SKM-1 (cell line): ENCODE measurements around the gene ADCY5.

Source experiments
- DNase-seq: peaks from one replicate; lab custom pipeline; 2025; ENCODE audit not compliant: unreplicated experiment; lab: John Stamatoyannopoulos, UW

ADCY5 gene

DNA sequence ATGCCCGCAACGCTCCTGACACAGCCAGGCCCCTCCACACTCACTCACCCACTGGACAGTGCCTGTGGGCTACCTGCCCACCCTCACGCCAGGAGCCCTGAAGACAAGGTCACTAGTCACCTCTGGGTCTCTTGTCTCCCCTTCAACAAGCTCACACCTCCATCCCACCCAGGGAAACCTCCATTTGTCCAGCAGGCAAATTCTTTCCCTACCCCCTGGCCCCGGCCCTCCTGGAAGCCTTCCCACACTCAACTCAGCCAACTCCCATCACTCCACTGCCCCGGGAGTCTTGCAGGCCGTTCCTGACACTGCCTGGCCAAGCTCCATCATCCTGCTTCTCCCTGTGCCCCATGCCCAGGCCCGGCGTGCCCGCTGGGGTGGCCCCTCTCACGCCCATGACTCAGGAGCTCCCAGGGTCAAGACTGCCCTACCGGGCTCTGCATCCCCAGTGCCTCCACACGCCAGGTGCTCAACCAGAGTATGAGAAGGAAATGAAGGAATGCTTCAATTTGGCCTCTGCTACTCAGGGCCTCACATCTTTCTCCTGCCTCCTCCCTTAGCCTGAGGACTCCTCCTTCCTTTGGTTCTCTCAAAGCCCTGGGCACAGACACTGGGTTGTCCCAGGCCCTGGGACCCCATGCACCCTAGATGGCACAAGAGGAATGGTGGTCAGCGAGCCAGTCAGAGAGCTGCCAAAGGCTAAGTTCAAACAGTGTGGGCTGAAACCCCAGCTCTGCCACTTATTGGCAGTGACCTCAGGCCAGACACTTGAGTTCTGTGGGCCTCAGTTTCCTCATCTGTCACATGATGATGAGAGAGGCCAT lies 158.6 kb downstream of the ADCY5 start:
- no peak for DNase-seq

DNA sequence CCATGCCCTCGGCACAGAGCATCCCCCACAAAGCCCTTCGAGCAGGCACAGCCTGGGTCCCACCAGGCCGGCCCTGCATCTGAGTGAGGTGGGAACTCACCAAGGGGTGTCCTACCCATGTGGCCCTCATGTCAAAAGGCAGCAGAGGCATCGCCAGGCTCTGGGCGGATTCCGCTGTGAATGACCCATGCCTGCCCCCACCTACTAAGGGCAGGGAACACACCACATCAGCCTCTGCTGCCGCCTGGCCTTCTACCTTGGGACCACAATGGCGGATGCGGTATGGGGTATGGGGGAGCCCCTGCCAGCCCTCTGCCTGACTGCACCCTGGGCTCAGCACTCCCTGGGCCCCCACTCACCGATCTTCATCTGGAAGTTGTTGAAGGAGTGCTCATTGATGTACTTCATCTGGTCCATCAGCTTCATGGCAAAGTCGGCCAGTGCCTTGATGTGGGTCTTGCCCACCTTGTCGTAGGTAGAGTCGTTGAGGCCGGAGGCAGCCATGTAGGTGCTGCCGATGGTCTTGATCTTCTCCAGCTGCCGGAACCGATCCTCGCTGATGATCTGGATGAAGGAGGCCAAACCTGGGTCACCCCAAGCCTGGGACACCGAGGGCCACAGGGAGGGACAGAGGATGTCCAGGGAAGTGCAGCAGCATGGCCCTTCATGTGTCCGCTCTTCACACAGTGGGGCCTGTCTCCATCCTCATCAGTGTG lies 159.3 kb downstream of the ADCY5 start:
- DNase-seq, result no peak

DNA sequence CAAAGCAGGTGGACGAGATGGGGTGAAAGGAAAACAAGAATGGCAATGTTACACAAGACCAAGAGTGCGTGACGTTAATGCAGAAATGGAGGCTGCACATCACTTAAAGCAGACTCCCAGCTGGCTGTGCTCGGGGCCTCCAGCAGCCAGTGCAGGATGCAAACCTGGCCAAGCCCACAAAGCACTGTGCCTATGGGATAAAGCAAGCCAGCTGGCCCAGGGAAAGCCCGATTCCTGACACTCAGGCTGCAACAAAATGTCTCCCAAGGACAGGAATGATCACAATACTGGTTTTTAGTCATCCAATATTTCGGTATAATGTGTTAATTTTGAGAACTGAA lies 161.0 kb downstream of the ADCY5 start:
- DNase-seq, result no peak

- DNase-seq, result no peak
These were observed 161.6 kb downstream of the ADCY5 start for GRCh38 chr3:123287051-123287961.

DNA sequence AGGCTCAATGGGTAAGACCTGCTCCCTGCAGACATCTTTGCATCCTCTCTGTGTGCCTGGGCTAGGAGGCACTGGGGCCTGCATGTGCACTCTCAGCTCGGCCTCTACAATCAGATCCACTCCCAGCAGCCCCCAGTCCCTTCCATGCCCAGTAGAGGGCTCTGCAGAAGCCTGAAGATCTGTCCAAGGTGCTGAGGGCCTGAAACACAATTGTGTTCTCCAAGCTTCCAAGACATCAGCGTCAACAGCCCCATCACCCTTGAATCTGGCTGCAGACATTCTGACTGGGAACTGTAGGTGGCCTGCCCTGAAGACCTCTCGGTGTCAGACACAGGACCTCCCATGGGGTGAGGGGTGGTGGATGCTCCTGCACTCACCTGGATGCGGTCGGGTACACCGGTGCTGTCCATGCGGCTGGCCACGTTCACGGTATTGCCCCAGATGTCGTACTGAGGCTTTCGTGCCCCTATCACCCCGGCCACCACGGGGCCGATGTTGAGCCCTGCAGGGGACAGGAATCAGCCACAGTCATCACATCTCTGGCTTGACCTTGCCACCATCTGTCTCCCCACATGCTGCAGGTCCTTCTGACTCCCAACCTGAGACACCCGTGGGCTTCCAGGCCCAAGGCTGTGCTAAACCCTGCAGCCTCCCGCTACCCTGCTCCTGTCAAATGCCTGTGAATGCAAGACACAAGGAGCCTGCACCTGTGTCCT lies 162.4 kb downstream of the ADCY5 start:
- peak; percentile 36 for DNase-seq

DNA sequence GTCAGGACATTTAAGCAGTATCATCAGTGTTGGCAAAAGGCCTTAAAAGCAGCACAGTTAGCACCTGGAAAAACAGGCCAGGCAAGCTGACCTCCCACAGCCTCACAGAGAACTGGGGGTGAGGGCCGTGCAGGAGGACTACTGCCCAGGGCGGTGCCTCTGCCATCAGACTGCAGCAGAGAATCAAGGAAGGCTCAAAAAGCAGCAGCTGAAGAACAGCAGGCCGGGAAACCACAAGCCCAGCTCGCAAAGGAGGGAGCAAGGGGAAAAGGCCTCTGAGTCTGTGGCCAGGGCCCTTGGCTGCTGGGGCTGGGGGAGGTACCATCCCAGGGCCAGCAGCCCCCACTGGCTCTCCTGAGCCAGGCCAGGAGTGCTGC lies 163.0 kb downstream of the ADCY5 start:
- no peak for DNase-seq

DNA sequence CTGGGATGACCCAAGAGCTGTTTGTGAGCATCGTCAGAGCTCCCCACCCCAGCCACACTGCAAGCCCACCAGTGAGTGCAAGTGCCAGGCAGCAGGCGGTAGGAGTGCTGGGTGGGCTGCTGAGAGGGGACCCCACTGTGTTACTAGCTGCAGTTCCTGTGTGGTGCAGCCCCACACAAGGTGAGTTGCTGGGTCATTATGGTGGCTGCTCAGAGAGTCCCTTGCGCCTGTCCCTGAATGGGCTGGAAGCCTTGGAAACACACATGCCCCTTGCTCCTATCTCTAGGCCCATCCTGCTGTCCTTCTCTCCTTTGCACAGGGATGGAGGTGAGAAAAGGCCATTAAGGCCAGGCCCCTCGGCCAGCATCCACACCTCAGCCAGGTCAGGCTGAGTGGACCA lies 163.4 kb downstream of the ADCY5 start:
- no peak for DNase-seq

DNA sequence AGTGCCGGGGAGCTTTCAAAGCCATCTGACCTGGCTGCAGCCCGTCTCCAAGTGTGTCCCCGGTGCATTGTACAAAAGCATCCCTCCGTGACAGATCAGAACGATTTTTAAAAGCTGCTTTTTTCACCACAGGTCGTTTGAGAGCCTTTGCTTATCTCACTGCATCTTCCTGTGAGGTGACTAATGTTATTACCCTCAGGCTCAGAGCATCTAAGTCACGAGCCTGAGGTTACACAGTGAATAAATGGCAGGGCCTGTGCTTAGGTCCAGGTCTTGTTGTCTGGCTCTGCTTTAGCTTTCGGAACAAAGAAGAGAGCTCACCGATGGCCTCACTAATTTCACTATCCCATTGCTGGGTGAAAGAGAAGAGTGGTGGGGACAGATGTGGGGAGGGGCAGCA lies 163.8 kb downstream of the ADCY5 start:
- DNase-seq, result no peak

- no peak for DNase-seq
These were observed 164.4 kb downstream of the ADCY5 start for GRCh38 chr3:123284399-123285010.

GRCh38 chr3:123283657-123284398 lies 165.1 kb downstream of the ADCY5 start:
- no peak for DNase-seq

DNA sequence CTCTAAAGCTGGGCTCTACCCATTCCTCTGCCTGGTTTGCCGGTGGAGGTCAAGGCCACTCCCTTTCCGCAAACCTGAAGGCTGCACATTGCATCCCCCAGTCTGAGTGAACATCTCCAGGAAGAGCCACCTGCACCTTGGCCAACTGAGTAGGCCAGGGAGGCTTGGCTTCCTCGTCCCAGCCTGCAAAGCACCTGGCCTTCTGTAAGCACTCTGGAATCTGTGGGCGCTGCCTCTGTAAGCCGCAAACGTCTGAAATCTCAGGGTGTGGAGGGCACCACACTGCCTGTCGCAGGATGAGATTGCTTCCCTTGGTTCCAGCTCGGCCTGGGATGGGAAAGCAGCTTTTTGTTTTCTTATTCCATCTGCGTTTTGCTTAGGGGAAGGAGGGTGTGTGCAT lies 165.8 kb downstream of the ADCY5 start:
- no peak for DNase-seq

GRCh38 chr3:123282461-123282860 lies 166.4 kb downstream of the ADCY5 start:
- DNase-seq, result no peak

DNA sequence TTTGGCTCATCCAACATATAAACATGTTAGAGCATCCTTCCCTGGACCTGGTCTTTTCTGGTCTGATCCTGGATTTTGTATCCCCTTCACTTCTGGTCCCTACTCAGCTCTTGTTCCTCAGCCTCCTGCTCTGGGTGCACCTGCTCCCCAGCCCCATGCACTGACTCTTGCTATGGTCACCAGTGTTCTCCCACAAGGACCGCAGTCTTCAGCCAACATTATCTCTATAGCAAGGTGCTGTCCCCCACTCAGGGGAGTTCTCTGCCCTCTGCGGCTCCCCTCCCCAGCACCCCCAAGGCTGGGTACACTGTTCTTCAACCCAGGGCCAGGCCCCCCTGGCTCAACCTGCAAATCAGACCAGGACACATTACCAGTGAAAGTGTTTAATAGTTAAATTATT lies 167.0 kb downstream of the ADCY5 start:
- no peak for DNase-seq

DNA sequence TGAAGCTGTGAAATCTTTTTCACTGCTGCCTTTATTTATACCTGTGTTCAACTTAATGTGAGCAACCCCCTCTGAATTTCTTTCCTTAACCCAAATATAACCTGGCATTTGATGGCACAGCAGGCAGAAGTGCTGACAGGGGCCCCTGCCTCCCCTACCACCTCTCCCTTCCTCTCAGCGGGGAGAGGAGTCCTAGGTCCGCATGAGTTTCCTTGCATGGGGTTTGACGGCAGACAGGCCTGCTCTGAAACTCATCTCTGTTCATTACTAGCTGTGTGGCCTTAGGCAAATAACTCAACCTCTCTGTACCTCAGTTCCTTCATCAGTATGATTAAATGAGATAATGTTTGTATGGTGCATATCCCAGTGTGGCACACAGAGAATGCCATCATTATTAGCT lies 167.5 kb downstream of the ADCY5 start:
- no peak for DNase-seq

- DNase-seq, result no peak
These were observed 169.8 kb downstream of the ADCY5 start for GRCh38 chr3:123279121-123279520.

GRCh38 chr3:123278446-123278845 lies 170.4 kb downstream of the ADCY5 start:
- no peak for DNase-seq

DNA sequence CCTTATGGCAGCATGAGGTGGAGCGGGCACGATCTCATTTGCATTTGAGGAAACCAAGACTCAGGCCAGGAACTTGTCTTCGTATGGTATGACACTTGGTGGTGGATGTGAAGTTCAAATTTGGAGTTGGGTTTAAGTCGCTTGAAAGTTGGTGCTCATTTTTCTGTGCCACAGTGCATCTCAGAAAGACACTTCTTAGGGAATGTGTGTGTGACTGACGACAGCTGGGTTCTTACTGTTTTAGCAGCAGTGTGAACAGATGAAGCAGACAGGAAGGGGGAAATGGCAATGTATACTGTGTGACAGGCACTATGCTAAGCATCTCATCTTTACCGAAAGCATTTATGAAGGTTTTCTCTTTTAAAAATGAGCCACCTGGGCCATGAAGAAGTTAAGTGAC lies 171.8 kb downstream of the ADCY5 start:
- DNase-seq, result no peak

DNA sequence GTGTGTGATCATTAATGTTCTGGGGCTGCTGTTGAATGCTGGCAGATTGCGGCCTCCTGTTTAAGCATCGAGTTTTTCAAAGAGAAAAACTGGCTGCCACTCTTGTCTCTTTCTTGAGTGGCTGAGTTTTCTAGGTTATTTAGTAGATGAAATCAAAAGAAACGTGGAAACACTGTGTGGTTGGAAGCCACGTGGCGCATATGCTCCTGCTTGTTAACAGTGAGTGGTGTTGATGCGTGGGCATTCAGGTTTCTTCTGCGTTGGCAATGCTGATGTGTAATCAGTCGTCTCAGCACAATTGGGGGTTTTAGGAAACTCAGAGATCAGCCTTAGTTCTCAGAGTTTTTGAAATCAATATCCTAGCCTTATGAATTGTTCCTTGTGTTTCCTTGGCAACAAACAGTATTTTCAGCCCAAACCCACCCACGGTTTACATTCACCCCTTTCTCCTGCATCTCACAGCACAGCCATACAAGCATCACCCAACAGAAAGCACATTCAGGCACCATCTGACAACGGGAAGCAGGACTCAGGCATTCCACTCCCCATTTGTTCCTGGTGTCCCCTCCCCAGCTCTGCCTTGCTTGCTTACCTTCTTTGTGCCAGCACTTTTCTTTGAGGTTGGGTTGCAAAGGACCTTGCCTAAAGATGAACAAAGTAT lies 172.4 kb downstream of the ADCY5 start:
- DNase-seq, result no peak

DNA sequence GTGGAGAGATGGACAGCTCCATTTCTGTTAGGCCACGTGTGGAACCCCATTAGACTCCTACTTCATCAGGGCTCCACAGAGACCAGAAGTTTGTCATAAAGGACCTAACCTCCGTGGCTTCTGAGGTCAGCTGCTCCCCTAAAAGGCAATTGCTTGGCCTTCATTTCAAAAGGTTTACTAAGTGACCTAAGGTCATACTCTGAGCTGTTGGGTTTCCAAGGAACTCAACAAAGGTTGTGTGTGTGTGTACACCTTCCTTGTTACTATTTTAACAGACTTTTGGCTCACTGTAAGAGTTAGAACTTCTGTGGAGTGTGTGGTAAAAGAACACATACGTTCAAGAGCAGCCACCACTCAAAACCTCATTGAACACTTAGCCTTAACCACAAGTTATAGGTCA lies 173.2 kb downstream of the ADCY5 start:
- no peak for DNase-seq
